Measurements from ENCODE around the gene PTRHD1.
A peak's percentile ranks its signal among the peaks of the same experiment; 100 is the strongest.

The PTRHD1 gene, protein sequence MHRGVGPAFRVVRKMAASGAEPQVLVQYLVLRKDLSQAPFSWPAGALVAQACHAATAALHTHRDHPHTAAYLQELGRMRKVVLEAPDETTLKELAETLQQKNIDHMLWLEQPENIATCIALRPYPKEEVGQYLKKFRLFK

DNA sequence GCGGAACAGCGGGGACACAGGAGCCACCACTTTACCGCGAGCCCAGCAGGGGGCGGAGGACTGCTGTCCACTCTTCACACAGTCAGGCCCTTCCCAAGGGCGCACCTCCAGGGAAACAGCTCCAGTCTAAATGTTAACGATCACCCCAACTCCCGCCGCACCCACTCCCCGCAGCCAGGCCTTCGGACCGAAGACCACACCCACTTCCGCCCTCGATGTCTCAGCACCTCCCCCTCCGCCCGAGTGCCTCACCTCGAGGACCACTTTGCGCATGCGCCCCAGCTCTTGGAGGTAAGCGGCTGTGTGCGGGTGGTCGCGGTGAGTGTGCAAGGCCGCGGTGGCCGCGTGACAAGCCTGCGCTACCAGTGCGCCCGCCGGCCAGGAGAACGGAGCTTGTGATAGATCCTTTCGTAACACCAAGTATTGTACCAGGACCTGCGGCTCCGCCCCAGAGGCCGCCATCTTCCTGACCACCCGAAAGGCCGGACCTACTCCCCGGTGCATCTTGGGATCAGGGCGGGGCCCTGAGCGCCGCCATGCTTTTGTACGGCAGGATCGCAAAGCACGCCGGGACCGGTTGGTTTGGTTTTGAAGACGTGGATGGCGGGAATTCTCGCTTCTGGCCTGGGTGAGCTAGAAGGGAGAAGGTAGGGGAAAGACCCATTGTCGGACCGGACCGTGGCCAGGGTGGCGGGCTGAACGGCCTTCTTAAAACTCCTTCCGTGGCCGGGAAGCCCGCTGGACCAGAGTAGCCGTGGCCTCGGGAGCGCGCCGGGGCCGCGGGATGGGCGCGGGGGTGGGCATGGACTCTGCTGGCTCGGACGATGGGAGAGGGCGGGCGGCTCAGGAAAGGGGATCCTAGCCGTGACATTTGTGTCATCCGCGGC, at the start of gene PTRHD1, which contains the start of gene CENPO:
Gene PTRHD1 (minus strand): TSS at position 518 of the 887 bp plus-strand sequence. CDS start 14 bp downstream, at position 504.
Gene CENPO (plus strand): TSS at position 552 of the 887 bp plus-strand sequence. CDS start 495 bp downstream, outside the sequence.
- Histone ChIP-seq H3K4me3 (replicated peaks; ENCODE audit: low read depth, low read length) (peak within 1 kb of the TSS; percentile 94), H3K36me3 (ENCODE audit: control insufficient read depth, insufficient read depth, low read length) (peaks cover 2% of the 10 kb centered on the region; the same call in 1 of the 2 replicates), H3K27me3 (replicated peaks; ENCODE audit: control insufficient read depth, insufficient read depth, low read length) (no peaks in the 10 kb centered on the region)
- TF ChIP-seq, protein P1, sequence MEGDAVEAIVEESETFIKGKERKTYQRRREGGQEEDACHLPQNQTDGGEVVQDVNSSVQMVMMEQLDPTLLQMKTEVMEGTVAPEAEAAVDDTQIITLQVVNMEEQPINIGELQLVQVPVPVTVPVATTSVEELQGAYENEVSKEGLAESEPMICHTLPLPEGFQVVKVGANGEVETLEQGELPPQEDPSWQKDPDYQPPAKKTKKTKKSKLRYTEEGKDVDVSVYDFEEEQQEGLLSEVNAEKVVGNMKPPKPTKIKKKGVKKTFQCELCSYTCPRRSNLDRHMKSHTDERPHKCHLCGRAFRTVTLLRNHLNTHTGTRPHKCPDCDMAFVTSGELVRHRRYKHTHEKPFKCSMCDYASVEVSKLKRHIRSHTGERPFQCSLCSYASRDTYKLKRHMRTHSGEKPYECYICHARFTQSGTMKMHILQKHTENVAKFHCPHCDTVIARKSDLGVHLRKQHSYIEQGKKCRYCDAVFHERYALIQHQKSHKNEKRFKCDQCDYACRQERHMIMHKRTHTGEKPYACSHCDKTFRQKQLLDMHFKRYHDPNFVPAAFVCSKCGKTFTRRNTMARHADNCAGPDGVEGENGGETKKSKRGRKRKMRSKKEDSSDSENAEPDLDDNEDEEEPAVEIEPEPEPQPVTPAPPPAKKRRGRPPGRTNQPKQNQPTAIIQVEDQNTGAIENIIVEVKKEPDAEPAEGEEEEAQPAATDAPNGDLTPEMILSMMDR (IDR thresholded peaks at IDR 0.05; ENCODE audit: insufficient read depth, low read length, poor library complexity, severe bottlenecking) = peak; percentile 30
- peak; percentile 97 for DNase-seq (ENCODE audit: extremely low read depth, insufficient read length)

DNA sequence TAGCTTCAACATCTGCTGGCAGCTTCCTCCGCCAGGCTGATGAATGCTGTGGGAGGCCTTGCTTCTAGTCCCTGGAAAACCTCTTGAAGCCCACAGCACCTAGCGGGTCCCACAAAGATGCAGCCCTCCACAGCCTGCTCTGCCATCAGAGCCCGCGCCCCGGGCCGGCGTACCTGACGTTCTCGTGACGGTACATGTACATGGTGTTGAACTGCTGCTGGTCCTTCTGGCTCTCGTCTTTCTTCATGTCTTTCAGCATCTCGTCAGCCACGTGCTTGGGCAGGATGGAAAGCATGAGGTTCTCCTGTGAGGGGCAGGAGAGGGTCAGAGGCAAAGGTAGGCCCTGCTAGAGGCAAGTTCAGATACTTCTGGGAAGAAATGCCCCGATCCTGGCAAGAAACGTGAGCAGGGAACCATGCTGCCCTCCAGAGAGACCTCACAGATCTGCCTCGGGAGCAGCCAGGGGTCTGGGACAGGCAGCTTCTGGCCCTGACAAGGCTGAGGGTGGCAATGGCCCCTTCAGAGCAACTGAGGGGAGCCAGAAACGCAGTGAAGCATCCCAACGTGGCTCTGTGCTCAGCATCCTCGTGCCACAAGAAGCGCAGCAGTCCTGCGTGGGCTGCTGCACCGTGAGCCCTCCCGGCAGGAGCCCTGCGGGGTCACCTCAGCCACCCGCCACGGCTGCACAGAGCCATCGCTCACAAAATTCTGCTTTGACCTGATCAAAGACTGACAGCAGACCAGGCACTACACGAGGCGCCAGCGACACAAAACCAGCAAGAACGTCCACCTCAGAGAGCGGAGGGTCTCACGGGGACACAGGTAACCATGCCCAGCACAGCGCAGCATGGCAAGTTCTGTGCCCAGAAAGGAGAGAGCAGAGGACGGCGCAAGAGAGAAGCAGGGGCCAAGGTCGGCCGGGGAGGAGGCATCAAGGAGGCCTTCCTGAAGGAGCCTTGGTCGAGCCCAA, 49.2 kb upstream of the PTRHD1 start:
- Histone ChIP-seq H3K36me3 (ENCODE audit: control insufficient read depth, insufficient read depth, low read length) (peaks cover 16% of the 10 kb centered on the region), H3K4me3 (replicated peaks; ENCODE audit: low read depth, low read length) (no peak overlapping the region), H3K27me3 (replicated peaks; ENCODE audit: control insufficient read depth, insufficient read depth, low read length) (no peaks in the 10 kb centered on the region)
- TF ChIP-seq, protein P1 (IDR thresholded peaks at IDR 0.05; ENCODE audit: insufficient read depth, low read length, poor library complexity, severe bottlenecking) = no peak
- no peak for DNase-seq (ENCODE audit: extremely low read depth, insufficient read length)

DNA sequence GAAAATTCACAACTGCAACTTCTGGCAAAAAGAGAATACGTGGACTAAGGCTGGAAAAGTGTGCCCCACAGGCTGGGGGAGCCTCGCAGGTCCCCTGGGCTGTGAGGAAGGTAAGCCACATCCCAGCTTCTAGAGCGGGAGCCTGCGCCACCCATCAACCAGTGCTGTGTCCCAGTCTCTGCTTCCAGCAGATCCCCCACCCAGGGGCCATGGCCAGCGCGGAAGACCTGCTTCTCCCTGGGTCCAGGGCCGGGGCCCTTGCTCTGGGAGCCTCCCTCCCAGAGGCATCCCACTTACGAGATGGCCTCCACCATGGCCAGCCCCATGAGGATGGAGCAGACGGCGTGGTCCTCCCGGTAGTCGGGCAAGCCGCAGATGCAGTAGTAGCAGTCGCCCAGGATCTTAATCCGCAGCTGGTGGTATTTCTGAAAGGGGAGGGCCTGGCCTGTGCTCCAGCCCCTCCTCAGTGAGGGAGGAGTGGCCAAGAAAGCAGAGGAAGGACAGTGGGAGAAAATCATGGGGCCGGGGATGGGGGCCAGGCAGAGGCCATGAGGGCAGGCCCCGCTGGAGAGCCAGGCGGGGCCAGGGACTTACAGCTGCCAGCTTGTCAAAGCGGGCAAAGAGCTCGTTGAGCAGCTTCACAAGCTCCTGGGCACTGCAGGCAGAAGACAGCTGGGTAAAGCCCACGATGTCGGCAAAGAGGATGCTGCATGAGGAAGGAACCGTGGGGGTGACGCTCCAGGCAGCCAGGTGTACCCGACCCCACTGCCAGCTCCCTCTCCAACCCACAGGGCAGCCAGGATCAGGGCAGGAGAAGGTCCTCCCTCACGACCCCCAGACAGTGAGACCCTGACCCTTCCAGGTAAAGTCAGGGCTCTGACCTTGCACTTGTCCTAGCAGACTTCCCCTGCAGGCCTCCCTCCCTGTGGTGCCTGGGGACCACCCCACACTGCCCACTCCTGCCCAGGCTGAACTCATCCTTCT, 48.1 kb upstream of the PTRHD1 start:
- TF ChIP-seq, protein P1 (IDR thresholded peaks at IDR 0.05; ENCODE audit: insufficient read depth, low read length, poor library complexity, severe bottlenecking) = no peak
- no peak overlapping the region for H3K4me3 ChIP-seq (replicated peaks; ENCODE audit: low read depth, low read length)
- DNase-seq (ENCODE audit: extremely low read depth, insufficient read length) = no peak
- peaks cover 22% of the 10 kb centered on the region for H3K36me3 ChIP-seq (ENCODE audit: control insufficient read depth, insufficient read depth, low read length)
- H3K27me3 ChIP-seq (replicated peaks; ENCODE audit: control insufficient read depth, insufficient read depth, low read length) = no peaks in the 10 kb centered on the region

DNA sequence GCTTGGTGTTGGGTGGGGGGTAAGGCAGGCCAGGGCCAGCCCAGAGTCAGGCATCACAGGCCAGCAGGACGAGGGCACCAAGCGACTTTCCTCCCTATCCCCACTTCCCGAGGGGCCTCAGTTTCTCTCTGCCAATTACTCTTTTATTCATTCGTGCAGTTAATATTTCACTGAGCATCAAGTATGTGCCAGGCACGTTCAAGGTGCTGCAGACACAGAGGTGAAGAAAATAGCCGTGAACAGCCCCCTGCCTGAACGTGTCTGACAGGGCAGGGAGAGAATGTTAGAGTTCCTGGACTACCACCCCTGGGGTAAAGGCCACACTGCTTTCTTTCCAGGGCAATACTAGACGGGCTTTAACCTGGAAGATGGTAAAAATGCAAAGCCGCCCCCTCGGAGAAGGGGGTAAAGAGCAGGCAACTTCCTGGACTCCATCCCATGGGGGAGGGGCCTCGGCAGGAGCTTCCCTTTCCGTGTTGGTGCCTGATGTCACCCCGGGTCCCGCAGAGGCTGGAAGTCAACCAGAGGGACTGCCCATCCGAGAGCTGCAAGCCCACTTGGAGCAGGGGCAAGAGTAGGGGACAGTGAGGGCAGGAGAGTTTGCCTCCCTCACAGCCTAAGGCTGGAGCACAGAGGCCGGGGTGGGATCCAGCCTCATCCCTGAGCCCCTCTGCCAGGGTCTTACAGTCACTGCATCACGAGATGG, 47.1 kb upstream of the PTRHD1 start:
- DNase-seq (ENCODE audit: extremely low read depth, insufficient read length) = no peak
- no peaks in the 10 kb centered on the region for H3K27me3 ChIP-seq (replicated peaks; ENCODE audit: control insufficient read depth, insufficient read depth, low read length)
- no peak overlapping the region for H3K4me3 ChIP-seq (replicated peaks; ENCODE audit: low read depth, low read length)
- H3K36me3 ChIP-seq (ENCODE audit: control insufficient read depth, insufficient read depth, low read length) = peaks cover 26% of the 10 kb centered on the region
- TF ChIP-seq, protein P1 (IDR thresholded peaks at IDR 0.05; ENCODE audit: insufficient read depth, low read length, poor library complexity, severe bottlenecking) = no peak

Measured in GM06990 (cell line).